T-helper 2 cell treated with Interferon-gamma antibody and Interleukin-4, amounts not matched to agents 5 μg/mL and 100 μg/mL, for 36 hours (primary cell): ENCODE results near the gene HOOK2.
A peak's percentile ranks its signal among the peaks of the same experiment; 100 is the strongest.

Experiments
- DNase-seq: peaks from one replicate; pipeline ENCODE4 v3.0.0; 2021; ENCODE audit warnings: low spot score
- H3K27ac Mint-ChIP-seq: one replicate; pipeline ENCODE4 v1.8.0; 2021; ENCODE audit warnings: mild to moderate bottlenecking, mixed read lengths
- H3K27me3 Mint-ChIP-seq: one replicate; pipeline ENCODE4 v1.8.0; 2021; ENCODE audit warnings: low read depth, mixed read lengths
- H3K36me3 Mint-ChIP-seq: one replicate; pipeline ENCODE4 v1.8.0; 2021; ENCODE audit warnings: low read depth, mixed read lengths
- H3K4me1 Mint-ChIP-seq: one replicate; pipeline ENCODE4 v1.8.0; 2021; ENCODE audit warnings: low read depth, mixed read lengths
- H3K4me3 Mint-ChIP-seq: one replicate; pipeline ENCODE4 v1.8.0; 2022; ENCODE audit warnings: mild to moderate bottlenecking, moderate library complexity, mixed read lengths
- H3K9me3 Mint-ChIP-seq: one replicate; pipeline ENCODE4 v1.8.0; 2021; ENCODE audit warnings: mixed read lengths

The HOOK2 gene

GRCh38 chr19:12782174-12782423, 6.7 kb upstream of the HOOK2 start:
- Mint-ChIP-seq H3K27me3 (no peaks in the 10 kb centered on the region), H3K27ac (peak overlapping the region; percentile 99), H3K4me1 (peaks cover 29% of the 10 kb centered on the region), H3K9me3 (no peaks in the 10 kb centered on the region), H3K36me3 (no peaks in the 10 kb centered on the region), H3K4me3 (peak overlapping the region; percentile 92)
- DNase-seq, result no peak

- Mint-ChIP-seq H3K4me3 (peak overlapping the region; percentile 66), H3K27ac (peak overlapping the region; percentile 81), H3K9me3 (no peaks in the 10 kb centered on the region), H3K27me3 (no peaks in the 10 kb centered on the region), H3K4me1 (peaks cover 28% of the 10 kb centered on the region), H3K36me3 (no peaks in the 10 kb centered on the region)
- DNase-seq, result no peak
Observed at GRCh38 chr19:12779162-12779993, 4.0 kb upstream of the HOOK2 start.

GRCh38 chr19:12778905-12779161, 3.5 kb upstream of the HOOK2 start:
- H3K4me3 Mint-ChIP-seq, result peak overlapping the region; percentile 81
- no peaks in the 10 kb centered on the region for H3K27me3 Mint-ChIP-seq
- DNase-seq, result no peak
- no peaks in the 10 kb centered on the region for H3K9me3 Mint-ChIP-seq
- H3K4me1 Mint-ChIP-seq, result peaks cover 28% of the 10 kb centered on the region
- H3K27ac Mint-ChIP-seq, result peak overlapping the region; percentile 87
- no peaks in the 10 kb centered on the region for H3K36me3 Mint-ChIP-seq

- H3K27ac Mint-ChIP-seq, result peak overlapping the region; percentile 87
- H3K27me3 Mint-ChIP-seq, result no peaks in the 10 kb centered on the region
- peak overlapping the region; percentile 81 for H3K4me3 Mint-ChIP-seq
- no peaks in the 10 kb centered on the region for H3K36me3 Mint-ChIP-seq
- peak; percentile 48 for DNase-seq
- peaks cover 25% of the 10 kb centered on the region for H3K4me1 Mint-ChIP-seq
- H3K9me3 Mint-ChIP-seq, result no peaks in the 10 kb centered on the region
Observed at GRCh38 chr19:12778017-12778904, 2.9 kb upstream of the HOOK2 start.

- DNase-seq, result peak; percentile 83
- H3K27ac Mint-ChIP-seq, result peak overlapping the region; percentile 87
- H3K27me3 Mint-ChIP-seq, result no peaks in the 10 kb centered on the region
- H3K36me3 Mint-ChIP-seq, result no peaks in the 10 kb centered on the region
- peak overlapping the region; percentile 81 for H3K4me3 Mint-ChIP-seq
- H3K9me3 Mint-ChIP-seq, result no peaks in the 10 kb centered on the region
- peaks cover 25% of the 10 kb centered on the region for H3K4me1 Mint-ChIP-seq
Observed at GRCh38 chr19:12777217-12778016, 2.1 kb upstream of the HOOK2 start.

GRCh38 chr19:12773571-12773970, 1.8 kb downstream of the HOOK2 start:
- Mint-ChIP-seq H3K27me3 (no peaks in the 10 kb centered on the region), H3K4me1 (peaks cover 8% of the 10 kb centered on the region), H3K4me3 (peak overlapping the region; percentile 2), H3K9me3 (no peaks in the 10 kb centered on the region), H3K27ac (peak overlapping the region; percentile 9), H3K36me3 (no peaks in the 10 kb centered on the region)
- no peak for DNase-seq

GRCh38 chr19:12772323-12772722, 3.0 kb downstream of the HOOK2 start:
- Mint-ChIP-seq H3K4me3 (no peak overlapping the region), H3K4me1 (peaks cover 3% of the 10 kb centered on the region), H3K27ac (no peak overlapping the region), H3K27me3 (no peaks in the 10 kb centered on the region), H3K9me3 (no peaks in the 10 kb centered on the region), H3K36me3 (no peaks in the 10 kb centered on the region)
- DNase-seq, result no peak

- Mint-ChIP-seq H3K4me1 (peaks cover 7% of the 10 kb centered on the region), H3K27me3 (no peaks in the 10 kb centered on the region), H3K4me3 (no peak overlapping the region), H3K27ac (no peak overlapping the region), H3K36me3 (no peaks in the 10 kb centered on the region), H3K9me3 (no peaks in the 10 kb centered on the region)
- DNase-seq, result no peak
Observed at GRCh38 chr19:12770922-12771321, 4.4 kb downstream of the HOOK2 start.

GRCh38 chr19:12769689-12770088, 5.7 kb downstream of the HOOK2 start:
- Mint-ChIP-seq H3K27me3 (no peaks in the 10 kb centered on the region), H3K9me3 (no peaks in the 10 kb centered on the region), H3K4me3 (no peak overlapping the region), H3K4me1 (peaks cover 8% of the 10 kb centered on the region), H3K27ac (no peak overlapping the region), H3K36me3 (no peaks in the 10 kb centered on the region)
- DNase-seq, result peak; percentile 21

GRCh38 chr19:12767666-12768065, 7.7 kb downstream of the HOOK2 start:
- Mint-ChIP-seq H3K9me3 (no peaks in the 10 kb centered on the region), H3K27ac (no peak overlapping the region), H3K4me1 (peaks cover 7% of the 10 kb centered on the region), H3K4me3 (no peak overlapping the region), H3K27me3 (no peaks in the 10 kb centered on the region), H3K36me3 (no peaks in the 10 kb centered on the region)
- DNase-seq, result no peak

GRCh38 chr19:12767150-12767549, 8.2 kb downstream of the HOOK2 start:
- no peaks in the 10 kb centered on the region for H3K27me3 Mint-ChIP-seq
- H3K27ac Mint-ChIP-seq, result no peak overlapping the region
- no peak overlapping the region for H3K4me3 Mint-ChIP-seq
- H3K36me3 Mint-ChIP-seq, result no peaks in the 10 kb centered on the region
- no peaks in the 10 kb centered on the region for H3K9me3 Mint-ChIP-seq
- DNase-seq, result no peak
- H3K4me1 Mint-ChIP-seq, result peaks cover 7% of the 10 kb centered on the region

- DNase-seq, result peak; percentile 80
- no peaks in the 10 kb centered on the region for H3K27me3 Mint-ChIP-seq
- H3K36me3 Mint-ChIP-seq, result no peaks in the 10 kb centered on the region
- peak overlapping the region; percentile 52 for H3K4me3 Mint-ChIP-seq
- H3K27ac Mint-ChIP-seq, result peak overlapping the region; percentile 36
- H3K9me3 Mint-ChIP-seq, result no peaks in the 10 kb centered on the region
- peaks cover 7% of the 10 kb centered on the region for H3K4me1 Mint-ChIP-seq
Observed at GRCh38 chr19:12766051-12766521, 9.3 kb downstream of the HOOK2 start.

- Mint-ChIP-seq H3K36me3 (no peaks in the 10 kb centered on the region), H3K4me3 (no peak overlapping the region), H3K9me3 (no peaks in the 10 kb centered on the region), H3K4me1 (peaks cover 10% of the 10 kb centered on the region), H3K27ac (no peak overlapping the region), H3K27me3 (no peaks in the 10 kb centered on the region)
- DNase-seq, result no peak
Observed at GRCh38 chr19:12764698-12765097, 10.7 kb downstream of the HOOK2 start.

- H3K36me3 Mint-ChIP-seq, result no peaks in the 10 kb centered on the region
- no peak overlapping the region for H3K4me3 Mint-ChIP-seq
- H3K27me3 Mint-ChIP-seq, result no peaks in the 10 kb centered on the region
- DNase-seq, result no peak
- H3K4me1 Mint-ChIP-seq, result peaks cover 8% of the 10 kb centered on the region
- no peaks in the 10 kb centered on the region for H3K9me3 Mint-ChIP-seq
- no peak overlapping the region for H3K27ac Mint-ChIP-seq
Observed at GRCh38 chr19:12763100-12763499, 12.3 kb downstream of the HOOK2 start.
